Gastrocnemius medialis (tissue), 4 donors: ENCODE results near the gene NRCAM.

Source experiments
- POLR2A ChIP-seq, 2 donors: fragments of 450-650 bp; IDR thresholded peaks; one replicate each; pipeline ENCODE4 v1.6.1; 2017; ENCODE audit warnings: antibody characterized with exemption in 2 of 2, mild to moderate bottlenecking in 2 of 2, moderate library complexity in 2 of 2
- TF ChIP-seq, protein P1 (sequence below), 5 experiments: fragments of 450-650 bp in 3 of 5; fragments of 200-600 bp in 2 of 5; sonication (generic) in 2 of 5; IDR thresholded peaks in 4 of 5; conservative IDR thresholded peaks in 1 of 5; 1 replicate in 4 of 5; 2 replicates in 1 of 5; pipeline ENCODE4 v1.5.1; 2016 to 2019; ENCODE audit warnings: antibody characterized with exemption in 5 of 5, mild to moderate bottlenecking in 3 of 5, moderate library complexity in 3 of 5

DNA sequence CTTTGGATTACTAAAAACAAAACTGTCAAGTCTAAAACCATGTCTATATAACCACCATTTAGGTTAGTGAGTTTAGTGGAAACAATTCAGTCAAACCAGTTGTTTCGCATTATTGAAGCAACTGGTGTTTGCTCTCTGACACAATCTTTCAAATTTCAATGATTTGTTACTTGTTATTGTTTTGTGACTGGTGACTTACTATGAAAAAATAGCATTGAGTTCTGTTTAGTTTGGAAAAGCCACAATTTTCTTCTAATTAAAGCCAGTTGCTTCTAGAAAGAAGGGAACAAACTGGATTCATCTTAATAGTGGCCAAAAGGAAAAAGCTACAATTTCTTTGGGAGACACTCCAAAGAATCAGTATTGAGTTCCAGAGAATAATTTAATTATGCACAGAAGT is 356.5 kb downstream of the NRCAM start:
- TF ChIP-seq, protein P1, sequence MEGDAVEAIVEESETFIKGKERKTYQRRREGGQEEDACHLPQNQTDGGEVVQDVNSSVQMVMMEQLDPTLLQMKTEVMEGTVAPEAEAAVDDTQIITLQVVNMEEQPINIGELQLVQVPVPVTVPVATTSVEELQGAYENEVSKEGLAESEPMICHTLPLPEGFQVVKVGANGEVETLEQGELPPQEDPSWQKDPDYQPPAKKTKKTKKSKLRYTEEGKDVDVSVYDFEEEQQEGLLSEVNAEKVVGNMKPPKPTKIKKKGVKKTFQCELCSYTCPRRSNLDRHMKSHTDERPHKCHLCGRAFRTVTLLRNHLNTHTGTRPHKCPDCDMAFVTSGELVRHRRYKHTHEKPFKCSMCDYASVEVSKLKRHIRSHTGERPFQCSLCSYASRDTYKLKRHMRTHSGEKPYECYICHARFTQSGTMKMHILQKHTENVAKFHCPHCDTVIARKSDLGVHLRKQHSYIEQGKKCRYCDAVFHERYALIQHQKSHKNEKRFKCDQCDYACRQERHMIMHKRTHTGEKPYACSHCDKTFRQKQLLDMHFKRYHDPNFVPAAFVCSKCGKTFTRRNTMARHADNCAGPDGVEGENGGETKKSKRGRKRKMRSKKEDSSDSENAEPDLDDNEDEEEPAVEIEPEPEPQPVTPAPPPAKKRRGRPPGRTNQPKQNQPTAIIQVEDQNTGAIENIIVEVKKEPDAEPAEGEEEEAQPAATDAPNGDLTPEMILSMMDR (IDR thresholded peaks at IDR 0.05 in 4 of 5, conservative IDR thresholded peaks at IDR 0.05 in 1 of 5), result no peak
- no peak for TF ChIP-seq POLR2A (IDR thresholded peaks at IDR 0.05)
